ENCODE measurements around the gene PEA15.

The PEA15 gene

GRCh38 chr1:160205242-160206035, at the start of gene PEA15:
TSS of gene PEA15 (plus strand) at chr1:160205384. CDS start at chr1:160211545, 6,161 bp downstream.
- DNase-seq (ENCODE audit: low read depth in 2 of 2) = peak; percentile 31 to 51

GRCh38 chr1:160156361-160156760, 48.8 kb upstream of the PEA15 start:
- no peak for DNase-seq (ENCODE audit: low read depth in 2 of 2)

GRCh38 chr1:160157174-160157573, 48.0 kb upstream of the PEA15 start:
- no peak for DNase-seq (ENCODE audit: low read depth in 2 of 2)

GRCh38 chr1:160158031-160158430, 47.2 kb upstream of the PEA15 start:
- DNase-seq (ENCODE audit: low read depth in 2 of 2) = no peak

GRCh38 chr1:160158534-160158933, 46.6 kb upstream of the PEA15 start:
- no peak for DNase-seq (ENCODE audit: low read depth in 2 of 2)

- DNase-seq (ENCODE audit: low read depth in 2 of 2) = no peak
Observed at GRCh38 chr1:160159846-160160245, 45.3 kb upstream of the PEA15 start.

GRCh38 chr1:160161965-160162705, 43.0 kb upstream of the PEA15 start:
- no peak for DNase-seq (ENCODE audit: low read depth in 2 of 2)

- no peak for DNase-seq (ENCODE audit: low read depth in 2 of 2)
Observed at GRCh38 chr1:160162931-160163330, 42.3 kb upstream of the PEA15 start.

GRCh38 chr1:160163615-160164014, 41.6 kb upstream of the PEA15 start:
- no peak for DNase-seq (ENCODE audit: low read depth in 2 of 2)

GRCh38 chr1:160164121-160164520, 41.1 kb upstream of the PEA15 start:
- no peak for DNase-seq (ENCODE audit: low read depth in 2 of 2)

- DNase-seq (ENCODE audit: low read depth in 2 of 2) = no peak
Observed at GRCh38 chr1:160166166-160166868, 38.9 kb upstream of the PEA15 start.

GRCh38 chr1:160167056-160167455, 38.1 kb upstream of the PEA15 start:
- DNase-seq (ENCODE audit: low read depth in 2 of 2) = no peak

- no peak for DNase-seq (ENCODE audit: low read depth in 2 of 2)
Observed at GRCh38 chr1:160167580-160167979, 37.6 kb upstream of the PEA15 start.

GRCh38 chr1:160168016-160168415, 37.2 kb upstream of the PEA15 start:
- DNase-seq (ENCODE audit: low read depth in 2 of 2) = no peak

GRCh38 chr1:160168609-160169369, 36.4 kb upstream of the PEA15 start:
- DNase-seq (ENCODE audit: low read depth in 2 of 2) = no peak

- no peak for DNase-seq (ENCODE audit: low read depth in 2 of 2)
Observed at GRCh38 chr1:160169553-160170399, 35.4 kb upstream of the PEA15 start.

GRCh38 chr1:160171354-160171753, 33.8 kb upstream of the PEA15 start:
- no peak for DNase-seq (ENCODE audit: low read depth in 2 of 2)

GRCh38 chr1:160171980-160172379, 33.2 kb upstream of the PEA15 start:
- DNase-seq (ENCODE audit: low read depth in 2 of 2) = no peak

GRCh38 chr1:160177231-160177630, 28.0 kb upstream of the PEA15 start:
- no peak for DNase-seq (ENCODE audit: low read depth in 2 of 2)

GRCh38 chr1:160177667-160178066, 27.5 kb upstream of the PEA15 start:
- no peak for DNase-seq (ENCODE audit: low read depth in 2 of 2)

- no peak for DNase-seq (ENCODE audit: low read depth in 2 of 2)
Observed at GRCh38 chr1:160178731-160179130, 26.5 kb upstream of the PEA15 start.
